HepG2 (cell line): ENCODE measurements around the gene PSD. TPM values are rescaled to one million over a fixed set of nuclear protein-coding genes. Genes with fewer than 3 reads are reported as not detected.

Source experiments
- ADNP ChIP-seq: sonication (generic); formaldehyde crosslinking; IDR thresholded peaks from 2 replicates; pipeline ENCODE4 v1.4.0; 2020; ENCODE audit warnings: missing genetic modification reagents
- AGO1 ChIP-seq: fragments of 200-400 bp; formaldehyde crosslinking; IDR thresholded peaks from 2 replicates; pipeline ENCODE4 v1.6.1; 2017; ENCODE audit warnings: mild to moderate bottlenecking, low read depth, low read length, moderate library complexity; ENCODE audit not compliant: poor library complexity, severe bottlenecking
- ARHGAP35 ChIP-seq: sonication (generic); formaldehyde crosslinking; IDR thresholded peaks from 2 replicates; pipeline ENCODE4 v1.9.0; 2022; ENCODE audit warnings: mild to moderate bottlenecking, inconsistent platforms, moderate library complexity, missing genetic modification reagents, borderline replicate concordance
- ATM ChIP-seq: fragments of 450-650 bp; IDR thresholded peaks from 2 replicates; pipeline ENCODE4 v1.7.1; 2017; ENCODE audit warnings: mild to moderate bottlenecking, borderline replicate concordance
- FOSL1 ChIP-seq: sonication (generic); formaldehyde crosslinking; IDR thresholded peaks from 2 replicates; pipeline ENCODE4 v1.9.0; 2021; ENCODE audit warnings: missing genetic modification reagents, borderline replicate concordance
- FOXP4 ChIP-seq: sonication (generic); formaldehyde crosslinking; IDR thresholded peaks from 2 replicates; pipeline ENCODE4 v1.4.0; 2020; ENCODE audit warnings: missing genetic modification reagents
- GRHL1 ChIP-seq: sonication (generic); formaldehyde crosslinking; conservative IDR thresholded peaks from 2 replicates; pipeline ENCODE4 v1.8.0; 2022; ENCODE audit warnings: missing genetic modification reagents
- ISX ChIP-seq: sonication (generic); formaldehyde crosslinking; conservative IDR thresholded peaks from 2 replicates; pipeline ENCODE4 v1.5.0; 2020; ENCODE audit warnings: missing genetic modification reagents
- MEF2D ChIP-seq: sonication (generic); formaldehyde crosslinking; IDR thresholded peaks from 2 replicates; pipeline ENCODE4 v1.5.1; 2020; ENCODE audit warnings: mild to moderate bottlenecking, missing genetic modification reagents
- MZF1 ChIP-seq: sonication (generic); formaldehyde crosslinking; IDR thresholded peaks from 2 replicates; pipeline ENCODE4 v1.8.1; 2023; ENCODE audit warnings: mild to moderate bottlenecking, missing genetic modification reagents, borderline replicate concordance
- PCBP2 ChIP-seq: fragments of 200-400 bp; formaldehyde crosslinking; optimal IDR thresholded peaks from 2 replicates; pipeline ENCODE3; 2018; ENCODE audit warnings: low read length, low read depth; ENCODE audit not compliant: poor library complexity, severe bottlenecking
- PHF5A ChIP-seq: IDR thresholded peaks from one replicate; pipeline ENCODE4 v1.6.1; 2018; ENCODE audit warnings: low read depth, missing genetic modification reagents; ENCODE audit not compliant: unreplicated experiment
- POGZ ChIP-seq: sonication (generic); formaldehyde crosslinking; IDR thresholded peaks from 2 replicates; pipeline ENCODE4 v1.4.0; 2020; ENCODE audit warnings: mild to moderate bottlenecking, missing genetic modification reagents
- SMAD3 ChIP-seq: sonication (generic); formaldehyde crosslinking; IDR thresholded peaks from 2 replicates; pipeline ENCODE4 v1.4.0; 2020; ENCODE audit warnings: missing genetic modification reagents
- TRIM24 ChIP-seq: sonication (generic); formaldehyde crosslinking; IDR thresholded peaks from 2 replicates; pipeline ENCODE4 v1.8.0; 2022; ENCODE audit warnings: mild to moderate bottlenecking, missing genetic modification reagents
- ZFP36L2 ChIP-seq: sonication (generic); formaldehyde crosslinking; IDR thresholded peaks from 2 replicates; pipeline ENCODE4 v1.4.0; 2020; ENCODE audit warnings: missing genetic modification reagents
- ZNF451 ChIP-seq: sonication (generic); formaldehyde crosslinking; IDR thresholded peaks from 2 replicates; pipeline ENCODE4 v1.5.0; 2020; ENCODE audit warnings: mild to moderate bottlenecking, missing genetic modification reagents
- ZNF484 ChIP-seq: sonication (generic); formaldehyde crosslinking; IDR thresholded peaks from 2 replicates; pipeline ENCODE4 v1.5.1; 2020; ENCODE audit warnings: mild to moderate bottlenecking, low read depth, missing genetic modification reagents, borderline replicate concordance
- ZNF616 ChIP-seq: sonication (generic); formaldehyde crosslinking; IDR thresholded peaks from 2 replicates; pipeline ENCODE4 v1.5.0; 2020; ENCODE audit warnings: low read depth, mild to moderate bottlenecking, missing genetic modification reagents
- ZNF850 ChIP-seq: sonication (generic); formaldehyde crosslinking; conservative IDR thresholded peaks from 2 replicates; pipeline ENCODE4 v1.9.0; 2021; ENCODE audit warnings: mild to moderate bottlenecking, missing genetic modification reagents
- polyA plus RNA-seq, 8 experiments: library from polyadenylated mRNA; depleted of rRNA in 3 of 8; stranded (reverse) in 7 of 8; unstranded in 1 of 8; fragments of >200 nt; fragmentation: Illumina TruSeq in 4 of 8; extraction: Trizol in 4 of 8; gene quantifications; 2 replicates each; pipeline versions ENCODE4 v1.2.1 to v1.2.3, GENCODE V29; 2011 to 2016; ENCODE audit warnings: low read depth in 4 of 8, missing spikeins in 1 of 8, mixed read lengths in 1 of 8; ENCODE audit not compliant: insufficient read depth in 1 of 8
- total RNA-seq, 5 experiments: library from RNA; depleted of rRNA; stranded (reverse); fragments of >200 nt; fragmentation: Illumina TruSeq; extraction: Trizol; gene quantifications; 2 replicates each; pipeline ENCODE4 v1.2.3, GENCODE V29; 2016; ENCODE audit warnings: low read depth in 1 of 5
- TF ChIP-seq, protein P1 (sequence below): sonication (generic); formaldehyde crosslinking; IDR thresholded peaks from 2 replicates; pipeline ENCODE4 v1.9.0; 2022; ENCODE audit warnings: low read depth, missing genetic modification reagents
- TF ChIP-seq, protein P2 (sequence below): sonication (generic); formaldehyde crosslinking; IDR thresholded peaks from 2 replicates; pipeline ENCODE4 v1.5.0; 2020; ENCODE audit warnings: mild to moderate bottlenecking, missing genetic modification reagents, borderline replicate concordance

Gene PSD
- total and polyA plus RNA-seq, 2 of the 13 experiments (the other 11 are each of a cell fraction or from before 2014, with no cell fraction given) = 0.35 to 0.58 TPM

- TF ChIP-seq MZF1 (CRISPR knock-in tag) (no peak), FOXP4 (peak; percentile 20; the same call in 1 of the 2 replicates), FOSL1 (CRISPR knock-in tag) (no peak), AGO1 (peak; percentile 68), ZNF484 (no peak), ZNF451 (CRISPR knock-in tag) (0 out of 2 replicates have a peak, but pooled peaks have one; percentile 30), ADNP (CRISPR knock-in tag) (no peak), PHF5A (CRISPR knock-in tag) (peak; percentile 82), ISX (CRISPR knock-in tag) (no peak), POGZ (peak; percentile 54), ZNF616 (CRISPR knock-in tag) (peak; percentile 58; the same call in 1 of the 2 replicates), PCBP2 (no peak), TRIM24 (CRISPR knock-in tag) (no peak), ATM (no peak), GRHL1 (CRISPR knock-in tag) (no peak), ARHGAP35 (CRISPR knock-in tag) (no peak), MEF2D (CRISPR knock-in tag) (0 out of 2 replicates have a peak, but pooled peaks have one; percentile 19), ZFP36L2 (CRISPR knock-in tag) (no peak; the same call in 1 of the 2 replicates), SMAD3 (CRISPR knock-in tag) (peak; percentile 82; the same call in 1 of the 2 replicates), ZNF850 (CRISPR knock-in tag) (no peak)
- TF ChIP-seq, protein P1, sequence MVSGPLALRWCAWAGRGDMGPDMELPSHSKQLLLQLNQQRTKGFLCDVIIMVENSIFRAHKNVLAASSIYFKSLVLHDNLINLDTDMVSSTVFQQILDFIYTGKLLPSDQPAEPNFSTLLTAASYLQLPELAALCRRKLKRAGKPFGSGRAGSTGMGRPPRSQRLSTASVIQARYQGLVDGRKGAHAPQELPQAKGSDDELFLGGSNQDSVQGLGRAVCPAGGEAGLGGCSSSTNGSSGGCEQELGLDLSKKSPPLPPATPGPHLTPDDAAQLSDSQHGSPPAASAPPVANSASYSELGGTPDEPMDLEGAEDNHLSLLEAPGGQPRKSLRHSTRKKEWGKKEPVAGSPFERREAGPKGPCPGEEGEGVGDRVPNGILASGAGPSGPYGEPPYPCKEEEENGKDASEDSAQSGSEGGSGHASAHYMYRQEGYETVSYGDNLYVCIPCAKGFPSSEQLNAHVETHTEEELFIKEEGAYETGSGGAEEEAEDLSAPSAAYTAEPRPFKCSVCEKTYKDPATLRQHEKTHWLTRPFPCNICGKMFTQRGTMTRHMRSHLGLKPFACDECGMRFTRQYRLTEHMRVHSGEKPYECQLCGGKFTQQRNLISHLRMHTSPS = peak; percentile 51; the same call in 1 of the 2 replicates
- TF ChIP-seq, protein P2, sequence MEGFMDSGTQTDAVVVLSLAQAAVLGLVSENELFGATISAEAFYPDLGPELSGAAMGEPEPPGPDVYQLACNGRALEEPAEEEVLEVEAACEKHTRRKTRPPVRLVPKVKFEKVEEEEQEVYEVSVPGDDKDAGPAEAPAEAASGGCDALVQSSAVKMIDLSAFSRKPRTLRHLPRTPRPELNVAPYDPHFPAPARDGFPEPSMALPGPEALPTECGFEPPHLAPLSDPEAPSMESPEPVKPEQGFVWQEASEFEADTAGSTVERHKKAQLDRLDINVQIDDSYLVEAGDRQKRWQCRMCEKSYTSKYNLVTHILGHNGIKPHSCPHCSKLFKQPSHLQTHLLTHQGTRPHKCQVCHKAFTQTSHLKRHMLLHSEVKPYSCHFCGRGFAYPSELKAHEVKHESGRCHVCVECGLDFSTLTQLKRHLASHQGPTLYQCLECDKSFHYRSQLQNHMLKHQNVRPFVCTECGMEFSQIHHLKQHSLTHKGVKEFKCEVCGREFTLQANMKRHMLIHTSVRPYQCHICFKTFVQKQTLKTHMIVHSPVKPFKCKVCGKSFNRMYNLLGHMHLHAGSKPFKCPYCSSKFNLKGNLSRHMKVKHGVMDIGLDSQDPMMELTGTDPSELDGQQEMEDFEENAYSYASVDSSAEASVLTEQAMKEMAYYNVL = peak; percentile 63; the same call in 1 of the 2 replicates
These were observed 13.8 kb upstream of the PSD start, which contains the start of gene CUEDC2 (continued) for GRCh38 chr10:102432162-102432950.
